Measurements from ENCODE around the gene AFAP1.

GRCh38 chr4:7924570-7924969, 15.1 kb downstream of the AFAP1 start:
- TF ChIP-seq CTCF (IDR thresholded peaks at IDR 0.05) (no peak), EZH2 (IDR thresholded peaks at IDR 0.05; ENCODE audit: borderline replicate concordance, insufficient read depth, low read depth, low read length, poor library complexity, severe bottlenecking) (no peak)

All from B cell (primary cell).